ENCODE measurements around the gene ZNF513.

The ZNF513 gene

GRCh38 chr2:27421660-27422250 lies 41.2 kb upstream of the ZNF513 start:
- DNase-seq = no peak
- H4K20me1 ChIP-seq (ENCODE audit: insufficient read depth, low read length) = no peaks in the 10 kb centered on the region

GRCh38 chr2:27420996-27421395 lies 40.5 kb upstream of the ZNF513 start:
- no peak for TF ChIP-seq CTCF (IDR thresholded peaks at IDR 0.05; ENCODE audit: borderline replicate concordance, extremely low read depth, low read length, poor library complexity, severe bottlenecking)
- TF ChIP-seq EZH2 (IDR thresholded peaks at IDR 0.05; ENCODE audit: borderline replicate concordance, low read depth, low read length, severe bottlenecking) = no peak
- Histone ChIP-seq H3K9me3 (ENCODE audit: insufficient read depth, low read length, severe bottlenecking) (no peaks in the 10 kb centered on the region), H4K20me1 (ENCODE audit: insufficient read depth, low read length) (no peaks in the 10 kb centered on the region), H3K27ac (ENCODE audit: low read length) (no peak overlapping the region), H3K4me3 (ENCODE audit: low read depth in 1 of 2, low read length in 2 of 2) (no peak overlapping the region), H3K79me2 (ENCODE audit: insufficient read depth, low read length) (no peaks in the 10 kb centered on the region), H3K4me1 (ENCODE audit: insufficient read depth, low read length) (no peaks in the 10 kb centered on the region), H3K9ac (ENCODE audit: low read depth, low read length) (no peak overlapping the region), H3K36me3 (ENCODE audit: insufficient read depth, low read length) (no peaks in the 10 kb centered on the region), H2AFZ (ENCODE audit: low read depth, low read length) (no peak overlapping the region), H3K27me3 (ENCODE audit: insufficient read depth, low read length, poor library complexity) (no peaks in the 10 kb centered on the region), H3K4me2 (ENCODE audit: insufficient read depth, low read length) (no peak overlapping the region)
- DNase-seq (no peak), ATAC-seq (ENCODE audit: insufficient read depth, low read depth) (no peak)

More at GRCh38 chr2:27421660-27422250, 41.2 kb upstream of the ZNF513 start:
- no peak overlapping the region for H3K27ac ChIP-seq (ENCODE audit: low read length)
- no peaks in the 10 kb centered on the region for H3K36me3 ChIP-seq (ENCODE audit: insufficient read depth, low read length)
- H2AFZ ChIP-seq (ENCODE audit: low read depth, low read length) = no peak overlapping the region
- H3K27me3 ChIP-seq (ENCODE audit: insufficient read depth, low read length, poor library complexity) = no peaks in the 10 kb centered on the region
- H3K9ac ChIP-seq (ENCODE audit: low read depth, low read length) = no peak overlapping the region
- no peaks in the 10 kb centered on the region for H3K4me1 ChIP-seq (ENCODE audit: insufficient read depth, low read length)
- no peaks in the 10 kb centered on the region for H3K9me3 ChIP-seq (ENCODE audit: insufficient read depth, low read length, severe bottlenecking)
- no peaks in the 10 kb centered on the region for H3K79me2 ChIP-seq (ENCODE audit: insufficient read depth, low read length)
- H3K4me2 ChIP-seq (ENCODE audit: insufficient read depth, low read length) = no peak overlapping the region
- no peak overlapping the region for H3K4me3 ChIP-seq (ENCODE audit: low read depth in 1 of 2, low read length in 2 of 2)
- TF ChIP-seq EZH2 (IDR thresholded peaks at IDR 0.05; ENCODE audit: borderline replicate concordance, low read depth, low read length, severe bottlenecking) (no peak), CTCF (IDR thresholded peaks at IDR 0.05; ENCODE audit: borderline replicate concordance, extremely low read depth, low read length, poor library complexity, severe bottlenecking) (no peak)
- no peak for ATAC-seq (ENCODE audit: insufficient read depth, low read depth)

- Histone ChIP-seq H3K36me3 (ENCODE audit: insufficient read depth, low read length) (no peaks in the 10 kb centered on the region), H4K20me1 (ENCODE audit: insufficient read depth, low read length) (no peaks in the 10 kb centered on the region), H3K4me3 (ENCODE audit: low read depth in 1 of 2, low read length in 2 of 2) (no peak overlapping the region), H3K9me3 (ENCODE audit: insufficient read depth, low read length, severe bottlenecking) (no peaks in the 10 kb centered on the region), H3K27me3 (ENCODE audit: insufficient read depth, low read length, poor library complexity) (no peaks in the 10 kb centered on the region), H3K9ac (ENCODE audit: low read depth, low read length) (no peak overlapping the region), H2AFZ (ENCODE audit: low read depth, low read length) (no peak overlapping the region), H3K4me1 (ENCODE audit: insufficient read depth, low read length) (no peaks in the 10 kb centered on the region), H3K4me2 (ENCODE audit: insufficient read depth, low read length) (no peak overlapping the region), H3K27ac (ENCODE audit: low read length) (no peak overlapping the region), H3K79me2 (ENCODE audit: insufficient read depth, low read length) (no peaks in the 10 kb centered on the region)
- DNase-seq = no peak
- ATAC-seq (ENCODE audit: insufficient read depth, low read depth) = no peak
- TF ChIP-seq EZH2 (IDR thresholded peaks at IDR 0.05; ENCODE audit: borderline replicate concordance, low read depth, low read length, severe bottlenecking) (no peak), CTCF (IDR thresholded peaks at IDR 0.05; ENCODE audit: borderline replicate concordance, extremely low read depth, low read length, poor library complexity, severe bottlenecking) (no peak)
Measured at GRCh38 chr2:27416151-27416550, 35.6 kb upstream of the ZNF513 start.

All from DND-41 (cell line).